ENCODE measurements around the gene CYB5R2. TPM values are rescaled to one million over a fixed set of nuclear protein-coding genes. Genes with fewer than 3 reads are reported as not detected.

The CYB5R2 gene
- 10 to 100 TPM in 1 of 4 donors, 1 to 10 TPM in 2, under 1 TPM in 1; 0.67 to 13.2 (median 2.8) TPM for total RNA-seq

DNA sequence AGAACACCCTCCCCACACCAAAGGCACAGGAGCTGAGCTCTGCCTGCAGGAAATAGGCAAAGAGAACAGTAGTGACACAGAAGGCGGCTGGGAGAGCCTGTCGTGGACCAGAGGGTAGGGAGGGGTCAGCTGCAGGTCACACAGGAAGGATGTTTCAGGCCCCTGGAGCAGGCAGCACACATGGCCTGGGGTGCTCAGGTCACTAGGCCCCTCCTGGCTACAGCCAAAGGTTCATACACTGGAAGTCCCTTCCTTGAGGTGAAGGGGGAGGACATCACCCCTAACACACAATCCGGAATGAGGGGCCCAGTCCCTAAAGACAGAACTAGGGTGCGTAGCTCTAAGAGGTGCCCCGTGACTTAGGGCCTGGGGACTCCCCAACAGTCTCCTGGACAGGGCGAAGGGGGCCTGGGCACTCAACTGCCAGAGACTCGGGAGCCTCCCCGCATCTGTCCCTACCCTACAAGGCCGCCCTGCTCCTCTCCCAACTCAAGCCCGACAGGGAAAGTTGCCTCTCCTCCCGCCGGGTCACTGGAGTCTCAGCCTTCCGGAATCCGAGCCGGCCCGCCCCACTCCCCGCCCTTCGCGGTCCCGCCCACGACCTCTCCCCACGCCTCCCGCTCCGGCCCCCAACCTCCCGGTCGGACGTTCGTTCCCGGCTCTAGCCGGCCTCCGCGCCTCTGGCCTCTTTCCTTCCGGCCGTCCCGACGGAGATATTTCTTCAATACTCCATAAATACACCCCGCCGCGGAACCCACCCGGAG is at the start of gene CYB5R2:
Gene CYB5R2 (minus strand): TSS at position 541 of the 764 bp plus-strand sequence. CDS start 675 bp downstream, outside the sequence.
- Histone ChIP-seq H3K27ac (peak within 1 kb of the TSS; percentile 38 to 75 (median 61)), H3K27me3 (peaks cover 0 to 6% of the 10 kb centered on the region in 2 donors), H3K9me3 (no peaks in the 10 kb centered on the region), H3K4me3 (peak within 1 kb of the TSS; percentile 44 to 69 (median 54)), H3K4me1 (peaks cover 0 to 19% (median 7%) of the 10 kb centered on the region in 4 donors), H3K36me3 (no peaks in the 10 kb centered on the region)
- peak; percentile 61 to 80 (median 80) for DNase-seq
- peak in 1 of 2 donors; percentile 22 for TF ChIP-seq POLR2A (IDR thresholded peaks at IDR 0.05)
- no peak for TF ChIP-seq CTCF (IDR thresholded peaks at IDR 0.05)

- H3K36me3 ChIP-seq: no peaks in the 10 kb centered on the region
- no peaks in the 10 kb centered on the region for H3K27me3 ChIP-seq
- no peak for TF ChIP-seq CTCF (IDR thresholded peaks at IDR 0.05)
- no peak for TF ChIP-seq POLR2A (IDR thresholded peaks at IDR 0.05)
- H3K4me3 ChIP-seq: no peak overlapping the region
- H3K27ac ChIP-seq: no peak overlapping the region
- H3K9me3 ChIP-seq: no peaks in the 10 kb centered on the region
- no peak for DNase-seq
- no peaks in the 10 kb centered on the region for H3K4me1 ChIP-seq
These were observed 41.5 kb upstream of the CYB5R2 start for GRCh38 chr11:7714786-7715185.

DNA sequence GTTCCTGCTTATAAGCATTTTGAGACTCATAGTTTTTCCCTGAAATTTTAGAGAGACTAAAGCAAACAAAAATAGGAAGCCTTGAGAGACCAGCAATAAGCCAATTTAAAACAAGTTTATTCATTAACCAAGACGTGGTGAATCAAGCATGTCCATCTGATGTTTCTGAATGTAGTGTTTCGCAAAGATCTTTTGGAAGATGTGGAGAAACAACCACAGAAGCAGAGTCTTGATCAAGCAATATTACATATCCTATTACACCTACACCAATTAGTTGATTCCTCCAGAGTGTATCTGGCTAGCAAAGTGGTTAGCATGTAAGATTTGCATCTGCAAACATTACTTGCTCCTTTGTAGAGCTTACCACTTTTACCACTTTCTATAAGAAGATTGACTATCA is 33.1 kb upstream of the CYB5R2 start, which contains the start of gene OVCH2:
Gene OVCH2 (minus strand): TSS at position 101 of the 400 bp plus-strand sequence. CDS start 83 bp downstream, at position 18.
- Histone ChIP-seq H3K36me3 (no peaks in the 10 kb centered on the region), H3K4me1 (no peaks in the 10 kb centered on the region), H3K9me3 (no peaks in the 10 kb centered on the region), H3K4me3 (no peak within 1 kb of the TSS), H3K27ac (no peak within 1 kb of the TSS), H3K27me3 (no peaks in the 10 kb centered on the region)
- TF ChIP-seq CTCF (IDR thresholded peaks at IDR 0.05): no peak
- no peak for TF ChIP-seq POLR2A (IDR thresholded peaks at IDR 0.05)
- DNase-seq: no peak

DNA sequence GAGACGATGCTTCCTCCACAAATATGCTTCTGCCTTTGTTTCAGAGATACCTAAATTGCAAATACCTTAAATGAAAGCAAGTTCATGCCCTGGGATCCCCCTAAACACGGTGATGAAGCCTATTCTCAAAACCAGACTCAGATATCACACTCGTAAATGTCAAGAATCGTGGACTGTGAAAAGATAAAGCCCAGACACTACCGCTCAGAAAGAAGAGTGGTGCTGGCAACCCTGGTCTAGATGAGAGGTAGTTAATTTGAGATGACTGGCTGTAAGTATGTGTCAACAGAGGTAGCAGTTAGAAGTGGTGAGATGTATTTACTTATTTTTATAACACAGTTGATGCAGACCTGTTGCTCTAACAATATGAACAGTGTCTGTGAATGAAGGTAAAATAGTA is 30.4 kb upstream of the CYB5R2 start:
- H3K27ac ChIP-seq: no peak overlapping the region
- H3K9me3 ChIP-seq: no peaks in the 10 kb centered on the region
- no peaks in the 10 kb centered on the region for H3K4me1 ChIP-seq
- no peaks in the 10 kb centered on the region for H3K36me3 ChIP-seq
- no peak overlapping the region for H3K4me3 ChIP-seq
- DNase-seq: no peak
- H3K27me3 ChIP-seq: no peaks in the 10 kb centered on the region
- TF ChIP-seq POLR2A (IDR thresholded peaks at IDR 0.05) (no peak), CTCF (IDR thresholded peaks at IDR 0.05) (no peak)

DNA sequence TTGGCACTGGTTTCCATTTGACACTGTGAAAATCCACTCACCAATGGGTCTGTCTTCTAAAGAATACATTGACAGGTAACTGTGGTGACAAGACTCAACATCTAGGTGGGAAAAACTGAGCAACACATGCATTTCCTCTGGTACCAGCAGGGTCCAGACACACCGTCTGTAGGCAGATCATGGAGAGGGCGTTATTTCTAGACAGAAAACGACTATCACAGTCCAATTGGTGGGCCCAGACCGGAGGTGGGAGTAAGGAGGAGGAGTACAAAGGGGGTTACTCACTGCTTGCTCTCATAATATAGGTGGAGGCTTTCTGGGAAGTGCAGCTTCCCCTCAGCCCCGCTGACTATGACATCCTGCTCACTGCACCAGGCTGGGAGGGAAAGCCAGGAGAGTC is 23.1 kb upstream of the CYB5R2 start:
- H3K4me3 ChIP-seq: no peak overlapping the region
- H3K4me1 ChIP-seq: no peaks in the 10 kb centered on the region
- TF ChIP-seq CTCF (IDR thresholded peaks at IDR 0.05) (no peak), POLR2A (IDR thresholded peaks at IDR 0.05) (no peak)
- no peak for DNase-seq
- no peaks in the 10 kb centered on the region for H3K36me3 ChIP-seq
- H3K9me3 ChIP-seq: no peaks in the 10 kb centered on the region
- H3K27ac ChIP-seq: no peak overlapping the region
- no peaks in the 10 kb centered on the region for H3K27me3 ChIP-seq
